ENCODE data around the gene DBN1. TPM values are rescaled to one million over a fixed set of nuclear protein-coding genes. Genes with fewer than 3 reads are reported as not detected.
"Not testable (repeated sequence)": the region's sequence is repeated elsewhere in the genome, so short reads cannot be mapped to it uniquely, and the experiment has no call there.

DBN1 gene
- total RNA-seq, 4 donors from 2014 or later: 89.8 to 139 (median 111) TPM

- Histone ChIP-seq H3K36me3 (peaks cover 0 to 94% (median 0%) of the 10 kb centered on the region in 3 donors), H3K4me3 (no peak overlapping the region), H3K27ac (no peak overlapping the region), H3K9me3 (no peaks in the 10 kb centered on the region), H3K27me3 (no peaks in the 10 kb centered on the region), H3K4me1 (peaks cover 0 to 50% (median 0%) of the 10 kb centered on the region in 4 donors)
- DNase-seq (ENCODE audit: low spot score in 2 of 2): no peak
- TF ChIP-seq POLR2A (IDR thresholded peaks at IDR 0.05) (no peak), CTCF (IDR thresholded peaks at IDR 0.05) (no peak), EP300 (IDR thresholded peaks at IDR 0.05) (no peak)
- WGBS, 2 donors: 84 to 91% methylated on average over 7 to 8 of the region's 8 CpGs
Measured at GRCh38 chr5:177487144-177487543, 13.7 kb upstream of the DBN1 start.

GRCh38 chr5:177486256-177486655 lies 12.8 kb upstream of the DBN1 start:
- no peak for DNase-seq (ENCODE audit: low spot score in 2 of 2)
- Histone ChIP-seq H3K9me3 (no peaks in the 10 kb centered on the region), H3K36me3 (peaks cover 0 to 94% (median 0%) of the 10 kb centered on the region in 3 donors), H3K27me3 (no peaks in the 10 kb centered on the region), H3K27ac (no peak overlapping the region), H3K4me3 (no peak overlapping the region), H3K4me1 (peaks cover 0 to 46% (median 0%) of the 10 kb centered on the region in 4 donors)
- TF ChIP-seq CTCF (IDR thresholded peaks at IDR 0.05): no peak
- no peak for TF ChIP-seq POLR2A (IDR thresholded peaks at IDR 0.05)
- TF ChIP-seq EP300 (IDR thresholded peaks at IDR 0.05): no peak
- 97 to 99% methylated on average over 3 of the region's 3 CpGs for WGBS, 2 donors

- not testable (repeated sequence) for DNase-seq (ENCODE audit: low spot score in 2 of 2); H3K27me3 ChIP-seq; H3K9me3 ChIP-seq; H3K27ac ChIP-seq; H3K4me3 ChIP-seq
- Histone ChIP-seq H3K36me3 (peaks cover 0 to 92% (median 0%) of the 10 kb centered on the region in 3 donors), H3K4me1 (peaks cover 0 to 45% (median 0%) of the 10 kb centered on the region in 4 donors)
- WGBS, 2 donors: 90 to 97% methylated on average over 3 of the region's 3 CpGs
Measured at GRCh38 chr5:177485753-177486152, 12.3 kb upstream of the DBN1 start.

GRCh38 chr5:177484902-177485549 lies 11.6 kb upstream of the DBN1 start:
- peaks cover 0 to 45% (median 1%) of the 10 kb centered on the region in 4 donors for H3K4me1 ChIP-seq
- H3K9me3 ChIP-seq: no peaks in the 10 kb centered on the region
- peaks cover 0 to 85% (median 0%) of the 10 kb centered on the region in 3 donors for H3K36me3 ChIP-seq
- no peak for DNase-seq (ENCODE audit: low spot score in 2 of 2)
- WGBS, 2 donors: 45 to 67% methylated on average over 9 to 13 of the region's 13 CpGs
- H3K27ac ChIP-seq: peak overlapping the region in 1 of 4 donors; percentile 8
- TF ChIP-seq POLR2A (IDR thresholded peaks at IDR 0.05): no peak
- TF ChIP-seq CTCF (IDR thresholded peaks at IDR 0.05): no peak
- no peak for TF ChIP-seq EP300 (IDR thresholded peaks at IDR 0.05)
- H3K27me3 ChIP-seq: no peaks in the 10 kb centered on the region
- H3K4me3 ChIP-seq: no peak overlapping the region

GRCh38 chr5:177483994-177484901 lies 10.8 kb upstream of the DBN1 start:
- no peaks in the 10 kb centered on the region for H3K27me3 ChIP-seq
- H3K27ac ChIP-seq: peak overlapping the region in 2 of 4 donors; percentile 8 to 10
- DNase-seq (ENCODE audit: low spot score in 2 of 2): no peak
- H3K9me3 ChIP-seq: no peaks in the 10 kb centered on the region
- TF ChIP-seq CTCF (IDR thresholded peaks at IDR 0.05) (no peak), POLR2A (IDR thresholded peaks at IDR 0.05) (no peak), EP300 (IDR thresholded peaks at IDR 0.05) (no peak)
- H3K4me1 ChIP-seq: peaks cover 0 to 45% (median 5%) of the 10 kb centered on the region in 4 donors
- H3K36me3 ChIP-seq: peaks cover 0 to 77% (median 0%) of the 10 kb centered on the region in 3 donors
- WGBS, 2 donors: 78 to 81% methylated on average over 14 to 22 of the region's 22 CpGs
- H3K4me3 ChIP-seq: no peak overlapping the region

Data from tibial nerve (tissue), 4 donors.